ENCODE data around the gene USP7. TPM values are rescaled to one million over a fixed set of nuclear protein-coding genes. Genes with fewer than 3 reads are reported as not detected.
"Not testable (repeated sequence)": the region's sequence is repeated elsewhere in the genome, so short reads cannot be mapped to it uniquely, and the experiment has no call there.

Gene USP7
- total RNA-seq, 1 donor from 2014 or later, result 57.9 TPM

DNA sequence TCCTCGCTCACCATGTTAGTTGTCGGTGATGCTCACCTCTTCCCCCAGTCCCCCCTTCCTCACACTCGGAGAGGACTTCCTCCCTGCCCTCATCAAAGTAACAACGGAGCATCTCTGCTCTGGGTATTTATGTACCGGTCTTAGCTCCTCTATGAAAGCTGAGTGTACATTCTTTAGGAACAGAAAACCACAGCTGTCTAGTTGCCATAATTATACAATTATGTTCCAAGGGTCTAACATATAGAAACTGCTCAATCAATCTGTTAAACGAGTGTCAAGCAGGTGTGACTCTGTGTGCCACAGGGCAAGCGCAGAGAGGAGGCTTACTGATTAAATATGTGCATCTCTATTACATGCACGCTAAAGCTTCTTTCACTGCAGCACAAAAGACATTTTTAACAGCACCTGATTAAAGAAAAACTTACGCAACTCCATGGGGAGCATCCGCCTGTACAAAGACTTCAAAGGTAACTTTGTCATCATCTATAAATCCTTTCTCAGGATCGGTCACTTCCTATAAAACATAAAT, 43.7 kb downstream of the USP7 start:
- Histone ChIP-seq H3K36me3 (ENCODE audit: control insufficient read depth in 3 of 3, insufficient read depth in 3 of 3, low read length in 3 of 3) (peaks cover 30 to 58% (median 54%) of the 10 kb centered on the region in 3 donors), H3K4me3 (ENCODE audit: low read length in 3 of 3) (no peak overlapping the region), H3K9ac (ENCODE audit: low read depth in 1 of 3, low read length in 3 of 3) (no peak overlapping the region), H3K9me3 (ENCODE audit: control insufficient read depth in 3 of 3, low read length in 3 of 3) (no peaks in the 10 kb centered on the region), H3K4me1 (ENCODE audit: control insufficient read depth in 3 of 3, insufficient read depth in 3 of 3, low read length in 3 of 3) (peaks cover 0 to 5% (median 5%) of the 10 kb centered on the region in 3 donors), H3K27ac (ENCODE audit: low read depth, low read length) (no peak overlapping the region), H3K27me3 (ENCODE audit: control insufficient read depth in 3 of 3, insufficient read depth in 3 of 3, low read length in 3 of 3) (no peaks in the 10 kb centered on the region)

DNA sequence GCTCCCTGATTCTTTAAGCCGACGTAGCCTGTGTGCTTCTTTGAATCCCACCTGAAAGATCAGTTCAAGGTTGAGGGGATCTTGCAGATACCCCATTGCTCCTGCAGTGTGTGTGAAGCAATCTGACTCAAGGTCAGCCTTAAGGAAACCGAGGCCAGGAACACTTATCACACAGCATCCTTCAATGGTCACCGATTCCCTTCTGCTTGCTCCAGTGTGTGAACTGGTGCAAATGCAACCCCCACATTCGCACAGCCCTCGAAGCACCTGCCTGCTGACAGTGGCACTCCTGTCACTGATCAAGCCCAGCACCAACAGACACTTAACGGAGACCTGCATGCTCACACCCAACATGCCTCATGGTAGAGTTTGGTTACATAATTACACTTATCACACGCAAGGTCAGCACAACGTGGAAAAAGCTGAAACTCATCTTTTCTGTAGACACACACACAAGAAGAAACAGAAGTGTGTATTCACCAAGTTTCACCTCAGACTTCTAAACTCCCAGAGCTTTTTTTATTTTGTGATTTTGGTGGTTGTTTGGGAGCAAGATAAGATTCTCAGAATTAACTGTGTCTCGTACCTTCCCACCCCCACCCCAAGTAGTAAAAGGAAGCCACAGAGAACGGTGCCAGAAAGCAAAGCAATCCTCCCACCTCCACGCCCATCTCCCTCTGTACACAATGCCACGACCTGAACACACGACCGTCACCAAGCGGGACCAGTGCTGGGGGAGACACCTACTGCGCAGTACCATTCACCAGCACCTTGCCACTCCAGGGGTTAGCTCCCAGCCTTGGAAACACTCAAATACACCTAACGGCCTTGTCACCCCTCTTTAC, 44.4 kb downstream of the USP7 start:
- no peaks in the 10 kb centered on the region for H3K9me3 ChIP-seq (ENCODE audit: control insufficient read depth in 3 of 3, low read length in 3 of 3)
- H3K4me1 ChIP-seq (ENCODE audit: control insufficient read depth in 3 of 3, insufficient read depth in 3 of 3, low read length in 3 of 3), result peaks cover 0 to 4% (median 3%) of the 10 kb centered on the region in 3 donors
- no peak overlapping the region for H3K27ac ChIP-seq (ENCODE audit: low read depth, low read length)
- H3K9ac ChIP-seq (ENCODE audit: low read depth in 1 of 3, low read length in 3 of 3), result no peak overlapping the region
- H3K27me3 ChIP-seq (ENCODE audit: control insufficient read depth in 3 of 3, insufficient read depth in 3 of 3, low read length in 3 of 3), result no peaks in the 10 kb centered on the region
- peaks cover 36 to 65% (median 61%) of the 10 kb centered on the region in 3 donors for H3K36me3 ChIP-seq (ENCODE audit: control insufficient read depth in 3 of 3, insufficient read depth in 3 of 3, low read length in 3 of 3)
- H3K4me3 ChIP-seq (ENCODE audit: low read length in 3 of 3), result no peak overlapping the region

DNA sequence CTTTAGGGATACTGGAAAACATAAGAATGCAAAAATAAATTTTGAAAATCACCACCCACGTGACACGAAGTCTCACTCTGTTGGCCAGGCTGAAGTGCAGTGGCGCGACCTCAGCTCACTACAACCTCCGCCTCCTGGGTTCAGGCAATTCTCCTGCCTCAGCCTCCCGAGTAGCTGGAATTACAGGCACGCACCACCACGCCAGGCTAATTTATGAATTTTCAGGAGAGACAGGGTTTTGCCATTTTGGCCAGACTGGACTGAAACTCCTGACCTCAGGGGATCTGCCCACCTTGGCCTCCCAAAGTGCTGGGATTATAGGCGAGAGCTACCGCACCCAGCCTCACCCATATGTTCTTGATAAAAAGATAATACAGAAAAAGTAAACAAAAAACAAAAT, 46.4 kb downstream of the USP7 start:
- not testable (repeated sequence) for H3K27ac ChIP-seq (ENCODE audit: low read depth, low read length); H3K4me3 ChIP-seq (ENCODE audit: low read length in 3 of 3); H3K9ac ChIP-seq (ENCODE audit: low read depth in 1 of 3, low read length in 3 of 3); H3K27me3 ChIP-seq (ENCODE audit: control insufficient read depth in 3 of 3, insufficient read depth in 3 of 3, low read length in 3 of 3); H3K4me1 ChIP-seq (ENCODE audit: control insufficient read depth in 3 of 3, insufficient read depth in 3 of 3, low read length in 3 of 3); H3K9me3 ChIP-seq (ENCODE audit: control insufficient read depth in 3 of 3, low read length in 3 of 3)
- H3K36me3 ChIP-seq (ENCODE audit: control insufficient read depth in 3 of 3, insufficient read depth in 3 of 3, low read length in 3 of 3), result peaks cover 38 to 66% (median 60%) of the 10 kb centered on the region in 3 donors

DNA sequence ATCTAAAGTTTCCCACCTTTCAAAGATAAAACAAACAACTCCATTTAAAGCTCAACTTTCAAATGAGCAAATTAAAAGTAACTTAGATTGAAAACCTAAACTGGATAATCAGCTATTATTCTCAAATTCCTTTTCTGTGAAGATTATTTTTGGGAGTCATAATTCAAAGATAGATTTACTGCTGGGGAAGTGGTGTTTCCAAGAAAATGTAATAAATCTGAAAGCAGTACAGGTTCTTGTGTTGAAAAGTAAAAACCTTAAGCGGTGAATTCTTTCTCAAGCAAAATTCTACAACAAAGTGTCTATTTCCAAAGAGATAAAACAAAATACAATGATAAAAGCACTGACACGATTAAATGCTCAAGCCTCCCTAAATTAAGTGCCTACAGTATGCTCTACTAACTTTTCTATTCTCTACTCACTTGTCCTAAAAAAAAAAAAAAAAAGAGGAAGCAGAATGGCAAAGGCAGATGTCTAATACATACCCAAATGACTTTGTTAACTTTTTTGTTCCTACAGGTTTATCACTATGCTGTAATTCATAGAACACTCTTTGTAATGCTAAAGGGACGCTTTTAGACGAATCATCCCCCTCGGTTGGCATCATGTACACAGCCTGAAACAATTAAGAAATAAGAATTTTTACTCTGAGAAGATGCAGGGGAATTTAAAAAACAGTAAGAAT, 47.0 kb downstream of the USP7 start:
- Histone ChIP-seq H3K27me3 (ENCODE audit: control insufficient read depth in 3 of 3, insufficient read depth in 3 of 3, low read length in 3 of 3) (no peaks in the 10 kb centered on the region), H3K4me3 (ENCODE audit: low read length in 3 of 3) (no peak overlapping the region), H3K9ac (ENCODE audit: low read depth in 1 of 3, low read length in 3 of 3) (no peak overlapping the region), H3K27ac (ENCODE audit: low read depth, low read length) (no peak overlapping the region), H3K9me3 (ENCODE audit: control insufficient read depth in 3 of 3, low read length in 3 of 3) (no peaks in the 10 kb centered on the region), H3K36me3 (ENCODE audit: control insufficient read depth in 3 of 3, insufficient read depth in 3 of 3, low read length in 3 of 3) (peaks cover 38 to 68% (median 65%) of the 10 kb centered on the region in 3 donors), H3K4me1 (ENCODE audit: control insufficient read depth in 3 of 3, insufficient read depth in 3 of 3, low read length in 3 of 3) (no peaks in the 10 kb centered on the region)

DNA sequence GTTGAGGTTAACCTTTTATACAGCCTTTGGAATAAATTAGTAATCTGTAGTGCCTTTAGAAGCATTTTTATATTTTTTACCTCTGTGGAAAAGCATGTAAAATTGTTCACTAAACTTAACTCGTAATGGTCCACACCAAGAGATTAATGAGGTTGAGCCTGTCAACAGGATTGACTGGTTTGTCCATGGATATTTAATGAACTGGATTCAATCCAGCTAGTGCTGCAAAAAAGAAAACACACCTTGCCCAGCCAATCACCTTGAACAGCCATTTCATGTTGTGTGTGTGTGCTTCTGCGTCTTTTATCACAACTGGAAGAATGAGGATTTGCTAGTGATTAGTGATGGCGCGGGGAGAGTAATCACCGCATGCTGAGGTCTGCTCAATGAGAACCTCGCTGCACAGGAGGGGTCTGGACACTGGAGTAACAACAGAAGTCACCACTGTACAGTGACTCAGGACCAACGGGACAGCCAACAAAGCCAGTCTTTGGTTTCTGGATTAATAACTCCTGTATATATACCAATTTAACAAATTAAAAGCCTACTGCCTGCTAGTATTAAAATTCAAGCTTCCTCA, 47.9 kb downstream of the USP7 start:
- Histone ChIP-seq H3K9me3 (ENCODE audit: control insufficient read depth in 3 of 3, low read length in 3 of 3) (no peaks in the 10 kb centered on the region), H3K27ac (ENCODE audit: low read depth, low read length) (no peak overlapping the region), H3K36me3 (ENCODE audit: control insufficient read depth in 3 of 3, insufficient read depth in 3 of 3, low read length in 3 of 3) (peaks cover 43 to 69% (median 68%) of the 10 kb centered on the region in 3 donors), H3K9ac (ENCODE audit: low read depth in 1 of 3, low read length in 3 of 3) (no peak overlapping the region), H3K27me3 (ENCODE audit: control insufficient read depth in 3 of 3, insufficient read depth in 3 of 3, low read length in 3 of 3) (no peaks in the 10 kb centered on the region), H3K4me1 (ENCODE audit: control insufficient read depth in 3 of 3, insufficient read depth in 3 of 3, low read length in 3 of 3) (no peaks in the 10 kb centered on the region), H3K4me3 (ENCODE audit: low read length in 3 of 3) (no peak overlapping the region)

DNA sequence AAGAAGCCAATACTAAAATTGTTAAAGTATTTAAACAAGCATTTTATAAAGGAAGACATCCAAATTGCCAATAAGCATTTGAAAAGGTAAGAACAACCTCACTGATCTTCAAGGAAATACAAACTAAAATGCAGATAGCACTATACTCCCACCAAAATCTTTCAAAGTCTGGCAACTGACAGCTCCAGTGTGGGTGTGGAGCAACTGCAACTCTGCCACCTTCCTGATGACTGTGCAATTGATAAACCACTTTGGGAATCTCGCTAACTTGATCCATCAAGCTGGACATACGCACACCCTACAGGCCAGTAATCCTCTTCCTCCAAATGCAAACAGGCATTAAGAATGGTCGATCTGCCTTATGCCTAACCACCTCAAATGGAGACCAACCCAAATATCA, 49.6 kb downstream of the USP7 start:
- Histone ChIP-seq H3K4me3 (ENCODE audit: low read length in 3 of 3) (no peak overlapping the region), H3K9me3 (ENCODE audit: control insufficient read depth in 3 of 3, low read length in 3 of 3) (no peaks in the 10 kb centered on the region), H3K36me3 (ENCODE audit: control insufficient read depth in 3 of 3, insufficient read depth in 3 of 3, low read length in 3 of 3) (peaks cover 44 to 67% (median 65%) of the 10 kb centered on the region in 3 donors), H3K9ac (ENCODE audit: low read depth in 1 of 3, low read length in 3 of 3) (no peak overlapping the region), H3K27ac (ENCODE audit: low read depth, low read length) (no peak overlapping the region), H3K27me3 (ENCODE audit: control insufficient read depth in 3 of 3, insufficient read depth in 3 of 3, low read length in 3 of 3) (no peaks in the 10 kb centered on the region), H3K4me1 (ENCODE audit: control insufficient read depth in 3 of 3, insufficient read depth in 3 of 3, low read length in 3 of 3) (no peaks in the 10 kb centered on the region)

DNA sequence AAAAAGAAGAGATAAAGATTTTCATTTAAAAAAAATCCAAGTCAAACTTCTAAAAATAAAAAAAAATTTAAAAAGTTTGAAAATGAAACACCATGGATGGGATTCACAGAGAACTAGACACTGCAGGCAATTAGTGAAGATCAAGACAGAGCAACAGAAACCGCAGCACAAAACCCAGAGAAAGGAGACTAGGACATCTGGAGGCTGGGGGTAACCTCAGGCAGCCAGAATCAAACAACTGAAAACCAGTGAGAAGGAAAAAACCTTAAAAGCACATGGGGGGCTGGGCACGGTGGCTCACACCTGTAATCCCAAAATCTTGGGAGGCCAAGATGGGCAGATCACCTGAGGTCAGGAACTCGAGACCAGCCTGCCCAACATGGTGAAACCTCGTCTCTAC, 50.9 kb downstream of the USP7 start:
- Histone ChIP-seq H3K4me3 (ENCODE audit: low read length in 3 of 3) (no peak overlapping the region), H3K4me1 (ENCODE audit: control insufficient read depth in 3 of 3, insufficient read depth in 3 of 3, low read length in 3 of 3) (no peaks in the 10 kb centered on the region), H3K27ac (ENCODE audit: low read depth, low read length) (no peak overlapping the region), H3K27me3 (ENCODE audit: control insufficient read depth in 3 of 3, insufficient read depth in 3 of 3, low read length in 3 of 3) (no peaks in the 10 kb centered on the region), H3K36me3 (ENCODE audit: control insufficient read depth in 3 of 3, insufficient read depth in 3 of 3, low read length in 3 of 3) (peaks cover 34 to 69% (median 67%) of the 10 kb centered on the region in 3 donors), H3K9me3 (ENCODE audit: control insufficient read depth in 3 of 3, low read length in 3 of 3) (no peaks in the 10 kb centered on the region), H3K9ac (ENCODE audit: low read depth in 1 of 3, low read length in 3 of 3) (no peak overlapping the region)

DNA sequence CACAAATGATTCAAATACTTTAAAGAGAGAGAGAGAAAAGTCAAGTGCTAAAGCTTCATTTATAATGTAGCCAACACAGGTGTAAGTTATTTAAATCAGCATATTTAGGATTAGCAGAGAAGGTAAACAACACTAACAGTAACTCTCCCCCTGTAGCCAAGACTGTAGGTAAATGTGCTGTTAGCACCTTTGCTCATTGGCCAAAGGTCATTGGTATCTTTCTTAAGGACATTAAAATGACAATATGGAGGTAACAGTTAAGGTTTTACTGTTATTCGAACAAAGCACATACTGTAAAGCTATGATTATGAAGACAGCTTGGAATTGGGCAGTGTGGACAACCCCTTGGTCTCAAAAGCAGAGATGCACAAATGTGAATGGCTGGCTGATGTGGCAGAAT, 52.9 kb downstream of the USP7 start:
- no peak overlapping the region for H3K27ac ChIP-seq (ENCODE audit: low read depth, low read length)
- no peaks in the 10 kb centered on the region for H3K9me3 ChIP-seq (ENCODE audit: control insufficient read depth in 3 of 3, low read length in 3 of 3)
- H3K4me3 ChIP-seq (ENCODE audit: low read length in 3 of 3), result no peak overlapping the region
- peaks cover 40 to 76% (median 70%) of the 10 kb centered on the region in 3 donors for H3K36me3 ChIP-seq (ENCODE audit: control insufficient read depth in 3 of 3, insufficient read depth in 3 of 3, low read length in 3 of 3)
- no peaks in the 10 kb centered on the region for H3K27me3 ChIP-seq (ENCODE audit: control insufficient read depth in 3 of 3, insufficient read depth in 3 of 3, low read length in 3 of 3)
- H3K9ac ChIP-seq (ENCODE audit: low read depth in 1 of 3, low read length in 3 of 3), result no peak overlapping the region
- no peaks in the 10 kb centered on the region for H3K4me1 ChIP-seq (ENCODE audit: control insufficient read depth in 3 of 3, insufficient read depth in 3 of 3, low read length in 3 of 3)

DNA sequence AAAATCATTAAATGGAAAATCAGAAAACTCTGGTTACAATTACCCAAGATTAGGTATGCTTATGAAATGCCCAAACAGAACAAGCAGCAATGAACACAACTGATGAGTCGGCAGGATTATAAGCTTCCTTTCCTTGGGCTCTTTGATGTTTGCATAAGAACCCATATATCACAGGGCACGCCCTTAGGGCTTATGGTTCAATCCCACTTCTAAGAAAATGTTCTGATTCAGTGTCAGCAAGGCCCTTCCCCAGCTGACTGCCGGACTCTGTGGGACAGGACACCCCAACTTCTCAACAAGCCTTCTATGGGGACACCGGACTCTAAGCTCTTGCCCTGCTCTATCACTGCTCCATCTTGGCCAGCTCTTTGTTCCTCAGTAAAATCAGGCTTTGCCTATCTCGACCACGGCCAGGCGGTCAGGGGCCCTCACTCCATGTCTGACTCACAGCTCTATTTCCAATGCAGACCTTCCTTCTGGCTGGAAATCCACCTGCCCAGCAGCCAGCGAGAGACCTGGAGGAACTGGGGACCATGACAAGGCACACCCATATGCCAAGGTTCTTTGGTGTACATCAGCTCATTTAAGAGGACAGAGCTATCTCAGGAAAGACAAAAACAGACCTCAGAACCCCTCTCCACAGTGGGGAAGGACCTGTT, 54.8 kb downstream of the USP7 start:
- Histone ChIP-seq H3K36me3 (ENCODE audit: control insufficient read depth in 3 of 3, insufficient read depth in 3 of 3, low read length in 3 of 3) (peaks cover 48 to 77% (median 70%) of the 10 kb centered on the region in 3 donors), H3K4me3 (ENCODE audit: low read length in 3 of 3) (no peak overlapping the region), H3K4me1 (ENCODE audit: control insufficient read depth in 3 of 3, insufficient read depth in 3 of 3, low read length in 3 of 3) (peaks cover 0 to 5% (median 4%) of the 10 kb centered on the region in 3 donors), H3K9me3 (ENCODE audit: control insufficient read depth in 3 of 3, low read length in 3 of 3) (no peaks in the 10 kb centered on the region), H3K27me3 (ENCODE audit: control insufficient read depth in 3 of 3, insufficient read depth in 3 of 3, low read length in 3 of 3) (no peaks in the 10 kb centered on the region), H3K27ac (ENCODE audit: low read depth, low read length) (no peak overlapping the region), H3K9ac (ENCODE audit: low read depth in 1 of 3, low read length in 3 of 3) (no peak overlapping the region)

Measured in skeletal muscle tissue (tissue), 4 donors.